Hepatic stellate cell (primary cell): Measurements from ENCODE around the gene FAM76B.

Experiments
- DNase-seq: peaks from one replicate; pipeline ENCODE4 v3.0.0; 2011; ENCODE audit warnings: low spot score

Gene FAM76B

GRCh38 chr11:95792200-95792599, 2.6 kb upstream of the FAM76B start:
- no peak for DNase-seq

GRCh38 chr11:95791709-95792033, 2.1 kb upstream of the FAM76B start:
- DNase-seq = no peak

- DNase-seq = peak; percentile 14
Measured at GRCh38 chr11:95790933-95791708, 1.5 kb upstream of the FAM76B start.

GRCh38 chr11:95790123-95790932, 746 bp upstream of the FAM76B start, which contains the start of gene CEP57:
CEP57 (plus strand) TSS chr11:95790498; CDS start chr11:95790699, 201 bp downstream.
- peak; percentile 91 for DNase-seq

- DNase-seq = peak; percentile 32
Measured at GRCh38 chr11:95788921-95789505, 569 bp downstream of the FAM76B start.

- no peak for DNase-seq
Measured at GRCh38 chr11:95780544-95780943, 9.0 kb downstream of the FAM76B start.

GRCh38 chr11:95778699-95779098, 10.9 kb downstream of the FAM76B start:
- DNase-seq = no peak

GRCh38 chr11:95776859-95777258, 12.7 kb downstream of the FAM76B start:
- DNase-seq = no peak

GRCh38 chr11:95768521-95768920, 21.1 kb downstream of the FAM76B start:
- DNase-seq = no peak

GRCh38 chr11:95767498-95767897, 22.1 kb downstream of the FAM76B start:
- no peak for DNase-seq

- no peak for DNase-seq
Measured at GRCh38 chr11:95766701-95767100, 22.9 kb downstream of the FAM76B start.

- peak; percentile 20 for DNase-seq
Measured at GRCh38 chr11:95764267-95764898, 25.2 kb downstream of the FAM76B start.

GRCh38 chr11:95762534-95762933, 27.0 kb downstream of the FAM76B start:
- no peak for DNase-seq

- DNase-seq = no peak
Measured at GRCh38 chr11:95760941-95761340, 28.6 kb downstream of the FAM76B start.

GRCh38 chr11:95751515-95751914, 38.1 kb downstream of the FAM76B start:
- no peak for DNase-seq

- DNase-seq = no peak
Measured at GRCh38 chr11:95750101-95750500, 39.5 kb downstream of the FAM76B start.

- no peak for DNase-seq
Measured at GRCh38 chr11:95739108-95739938, 50.3 kb downstream of the FAM76B start.

- DNase-seq = no peak
Measured at GRCh38 chr11:95736809-95737208, 52.8 kb downstream of the FAM76B start.

GRCh38 chr11:95736355-95736754, 53.2 kb downstream of the FAM76B start:
- no peak for DNase-seq

- DNase-seq = no peak
Measured at GRCh38 chr11:95734009-95734572, 55.5 kb downstream of the FAM76B start.

GRCh38 chr11:95732930-95733602, 56.5 kb downstream of the FAM76B start:
- no peak for DNase-seq
